GM23338 (cell line): ENCODE measurements around the gene FKBP7. TPM values are rescaled to one million over a fixed set of nuclear protein-coding genes. Genes with fewer than 3 reads are reported as not detected.
"Not testable (repeated sequence)": the region's sequence is repeated elsewhere in the genome, so short reads cannot be mapped to it uniquely, and the experiment has no call there.

ENCODE experiments used
- ATAC-seq: fragments of 200-7000 bp; cut with Tn5 transposase; 3 replicates; pipeline ENCODE4 v1.9.1; 2020
- DNase-seq: peaks from one replicate; pipeline ENCODE4 v3.0.0-alpha.2; 2015; ENCODE audit warnings: low spot score
- H2AFZ ChIP-seq: fragments of 200-600 bp; sonication (generic); 2 replicates; pipeline ENCODE4 v1.8.0; 2016; ENCODE audit warnings: antibody characterized with exemption, mild to moderate bottlenecking, moderate library complexity
- H3F3A ChIP-seq: fragments of 200-600 bp; sonication (generic); replicated peaks from 2 replicates; pipeline ENCODE4 v1.8.0; 2017; ENCODE audit warnings: antibody characterized with exemption, mixed run types, low read depth
- H3K27ac ChIP-seq: fragments of 200-600 bp; sonication (generic); 2 replicates; pipeline ENCODE4 v1.6.1; 2016; ENCODE audit warnings: low read depth
- H3K27me3 ChIP-seq: fragments of 200-600 bp; sonication (generic); 2 replicates; pipeline ENCODE4 v1.8.0; 2016; ENCODE audit warnings: mild to moderate bottlenecking, mixed run types, moderate library complexity; ENCODE audit not compliant: insufficient read depth
- H3K36me3 ChIP-seq: fragments of 200-600 bp; sonication (generic); 2 replicates; pipeline ENCODE4 v1.8.0; 2016; ENCODE audit warnings: mild to moderate bottlenecking; ENCODE audit not compliant: insufficient read depth
- H3K4me1 ChIP-seq: fragments of 200-600 bp; sonication (generic); 2 replicates; pipeline ENCODE4 v1.8.0; 2016; ENCODE audit warnings: mild to moderate bottlenecking, moderate library complexity; ENCODE audit not compliant: insufficient read depth
- H3K4me2 ChIP-seq: fragments of 200-600 bp; sonication (generic); 2 replicates; pipeline ENCODE4 v1.7.1; 2017; ENCODE audit warnings: mixed run types
- H3K4me3 ChIP-seq: fragments of 200-600 bp; sonication (generic); 2 replicates; pipeline ENCODE4 v1.6.1; 2016; ENCODE audit warnings: mixed run types
- H3K79me2 ChIP-seq: fragments of 200-600 bp; sonication (generic); replicated peaks from 2 replicates; pipeline ENCODE4 v1.8.0; 2017; ENCODE audit warnings: mild to moderate bottlenecking; ENCODE audit not compliant: insufficient read depth
- H3K9me2 ChIP-seq: fragments of 200-600 bp; sonication (generic); 2 replicates; pipeline ENCODE4 v1.8.0; 2017; ENCODE audit not compliant: insufficient read depth
- H4K20me1 ChIP-seq: fragments of 200-600 bp; sonication (generic); replicated peaks from 2 replicates; pipeline ENCODE4 v1.8.0; 2017; ENCODE audit warnings: mild to moderate bottlenecking; ENCODE audit not compliant: insufficient read depth
- H3K27ac Mint-ChIP-seq: 2 replicates; pipeline ENCODE4 v1.8.0; 2020; ENCODE audit warnings: inconsistent platforms, mild to moderate bottlenecking, moderate library complexity, mixed read lengths
- H3K27me3 Mint-ChIP-seq: 3 replicates; pipeline ENCODE4 v1.8.0; 2022; ENCODE audit warnings: low read depth, mild to moderate bottlenecking, moderate library complexity, mixed read lengths, inconsistent platforms; ENCODE audit not compliant: insufficient read depth, poor library complexity
- H3K36me3 Mint-ChIP-seq: 3 replicates; pipeline ENCODE4 v1.8.0; 2021; ENCODE audit warnings: low read depth, mild to moderate bottlenecking, inconsistent platforms, moderate library complexity, mixed read lengths
- H3K4me1 Mint-ChIP-seq: 3 replicates; pipeline ENCODE4 v1.8.0; 2020; ENCODE audit warnings: mild to moderate bottlenecking, inconsistent platforms, mixed read lengths
- H3K4me3 Mint-ChIP-seq: 3 replicates; pipeline ENCODE4 v1.8.0; 2021; ENCODE audit warnings: moderate library complexity, mild to moderate bottlenecking, inconsistent platforms, mixed read lengths
- H3K9me3 Mint-ChIP-seq: 3 replicates; pipeline ENCODE4 v1.8.0; 2020; ENCODE audit warnings: moderate library complexity, mild to moderate bottlenecking, inconsistent platforms, mixed read lengths
- CTCF ChIP-seq, 2 experiments: fragments of 200-600 bp in 1 of 2; sonication (generic) in 1 of 2; conservative IDR thresholded peaks; 2 replicates each; pipeline versions ENCODE4 v1.5.1 to v1.6.1; 2016 to 2017; ENCODE audit warnings: antibody characterized with exemption in 2 of 2, low read depth in 2 of 2, mild to moderate bottlenecking in 2 of 2, moderate library complexity in 1 of 2
- ETS1 ChIP-seq: IDR thresholded peaks from 2 replicates; pipeline ENCODE4 v1.6.1; 2016; ENCODE audit warnings: antibody characterized with exemption
- REST ChIP-seq: IDR thresholded peaks from one replicate; pipeline ENCODE4 v1.6.1; 2018; ENCODE audit warnings: antibody characterized with exemption; ENCODE audit not compliant: unreplicated experiment
- polyA plus RNA-seq: library from polyadenylated mRNA; unstranded; fragments of >200 nt; fragmentation: Nextera tagmentation; extraction: Ambion mirVana; gene quantifications from 2 replicates; pipeline ENCODE4 v1.2.1, GENCODE V29; 2016
- total RNA-seq: library from RNA; depleted of rRNA; stranded (reverse); fragments of >200 nt; shearing (Covaris generic); gene quantifications from 2 replicates; pipeline ENCODE4 v1.2.3, GENCODE V29; 2014

Gene FKBP7
- total and polyA plus RNA-seq, 2 experiments from 2014 or later = 8.3 to 9.0 TPM

DNA sequence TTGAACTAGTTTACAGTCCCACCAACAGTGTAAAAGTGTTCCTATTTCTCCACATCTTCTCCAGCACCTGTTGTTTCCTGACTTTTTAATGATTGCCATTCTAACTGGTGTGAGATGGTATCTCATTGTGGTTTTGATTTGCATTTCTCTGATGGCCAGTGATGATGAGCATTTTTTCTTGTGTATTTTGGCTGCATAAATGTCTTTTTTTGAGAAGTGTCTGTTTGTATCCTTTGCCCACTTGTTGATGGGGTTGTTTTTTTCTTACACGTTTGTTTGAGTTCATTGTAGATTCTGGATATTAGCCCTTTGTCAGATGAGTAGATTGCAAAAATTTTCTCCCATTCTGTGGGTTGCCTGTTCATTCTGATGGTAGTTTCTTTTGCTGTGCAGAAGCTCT, 47.1 kb upstream of the FKBP7 start:
- not testable (repeated sequence) for H3K27me3 Mint-ChIP-seq, H2AFZ ChIP-seq, H3K27me3 ChIP-seq, H3K9me3 Mint-ChIP-seq, H3K4me2 ChIP-seq, H3K36me3 Mint-ChIP-seq, H3K4me3 Mint-ChIP-seq, H4K20me1 ChIP-seq, H3K4me1 Mint-ChIP-seq, ATAC-seq, H3K4me1 ChIP-seq, DNase-seq, H3K27ac ChIP-seq, H3K36me3 ChIP-seq, H3K9me2 ChIP-seq, H3K4me3 ChIP-seq, H3K27ac Mint-ChIP-seq, H3F3A ChIP-seq
- H3K79me2 ChIP-seq = peaks cover 66% of the 10 kb centered on the region

DNA sequence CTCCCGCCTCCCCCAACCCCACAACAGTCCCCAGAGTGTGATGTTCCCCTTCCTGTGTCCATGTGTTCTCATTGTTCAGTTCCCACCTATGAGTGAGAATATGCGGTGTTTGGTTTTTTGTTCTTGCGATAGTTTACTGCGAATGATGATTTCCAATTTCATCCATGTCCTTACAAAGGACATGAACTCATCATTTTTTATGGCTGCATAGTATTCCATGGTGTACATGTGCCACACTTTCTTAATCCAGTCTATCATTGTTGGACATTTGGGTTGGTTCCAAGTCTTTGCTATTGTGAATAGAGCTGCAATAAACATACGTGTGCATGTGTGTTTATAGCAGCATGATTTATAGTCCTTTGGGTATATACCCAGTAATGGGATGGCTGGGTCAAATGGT, 46.6 kb upstream of the FKBP7 start:
- not testable (repeated sequence) for H3K9me2 ChIP-seq, H3K4me3 Mint-ChIP-seq, H3K4me3 ChIP-seq, H3K4me2 ChIP-seq, H3K4me1 Mint-ChIP-seq, H3K36me3 ChIP-seq, H3F3A ChIP-seq, H3K9me3 Mint-ChIP-seq, H2AFZ ChIP-seq, H3K27ac Mint-ChIP-seq, H3K36me3 Mint-ChIP-seq, H3K27me3 Mint-ChIP-seq, H3K27ac ChIP-seq, DNase-seq, ATAC-seq, H4K20me1 ChIP-seq, H3K27me3 ChIP-seq, H3K4me1 ChIP-seq
- H3K79me2 ChIP-seq = peaks cover 61% of the 10 kb centered on the region

DNA sequence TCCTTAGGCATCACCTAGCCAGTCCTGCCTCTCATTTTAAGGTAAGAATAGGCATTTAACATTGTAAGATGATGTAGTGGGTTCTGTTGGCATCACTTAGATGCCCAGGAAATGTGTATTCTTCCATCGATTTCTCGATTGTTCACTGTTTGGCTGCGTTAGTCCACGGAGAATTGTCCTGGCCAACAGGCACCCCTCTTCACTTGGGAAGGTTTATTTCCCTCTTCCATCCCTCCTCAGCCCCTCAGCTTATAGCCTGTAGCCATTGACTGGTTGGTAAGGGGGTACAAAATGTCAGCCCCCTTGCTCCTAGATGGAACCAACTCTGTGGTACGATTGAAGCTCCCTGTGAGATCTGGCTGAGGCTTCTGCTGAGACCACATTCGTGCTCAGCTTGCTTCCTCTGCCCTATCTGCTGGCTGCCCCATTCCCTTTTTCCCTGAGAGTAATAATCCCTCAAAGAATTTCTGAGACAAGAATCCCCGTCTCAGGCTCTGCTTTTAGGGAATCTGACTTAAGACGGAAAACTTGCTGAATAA, 45.3 kb upstream of the FKBP7 start:
- Histone ChIP-seq H3K27ac (0 out of 2 replicates have a peak overlapping the region, but pooled peaks have one; percentile 27), H2AFZ (peak overlapping the region; percentile 16; the same call in 1 of the 2 replicates), H3K9me2 (0 out of 2 replicates have a peak, but pooled peaks cover 5% of the 10 kb centered on the region), H3K4me1 (peaks cover 8% of the 10 kb centered on the region; the same call in 1 of the 2 replicates), H3K79me2 (peaks cover 48% of the 10 kb centered on the region), H3K27me3 (no peaks in the 10 kb centered on the region), H3K36me3 (no peaks in the 10 kb centered on the region), H3K4me3 (peak overlapping the region; percentile 73), H4K20me1 (no peaks in the 10 kb centered on the region), H3K4me2 (peak overlapping the region; percentile 85), H3F3A (no peaks in the 10 kb centered on the region)
- Mint-ChIP-seq H3K36me3 (peaks cover 3% of the 10 kb centered on the region; the same call in 1 of the 3 replicates), H3K27ac (peak overlapping the region; percentile 93), H3K9me3 (no peaks in the 10 kb centered on the region), H3K4me1 (no peaks in the 10 kb centered on the region), H3K4me3 (peak overlapping the region; percentile 95), H3K27me3 (peaks cover 10% of the 10 kb centered on the region)
- ATAC-seq = peak; percentile 35
- peak; percentile 15 for DNase-seq
- no peak for TF ChIP-seq CTCF (conservative IDR thresholded peaks at IDR 0.05; ENCODE audit: low read depth in 2 of 2)
- no peak for TF ChIP-seq ETS1
- no peak for TF ChIP-seq REST
